HT-29 (cell line): ENCODE measurements around the gene GPATCH8. TPM values are rescaled to one million over a fixed set of nuclear protein-coding genes. Genes with fewer than 3 reads are reported as not detected.
A peak's percentile ranks its signal among the peaks of the same experiment; 100 is the strongest.
"Not testable (repeated sequence)": the region's sequence is repeated elsewhere in the genome, so short reads cannot be mapped to it uniquely, and the experiment has no call there.

ENCODE experiments used
- DNase-seq: peaks from one replicate; pipeline ENCODE4 v3.0.0-alpha.2; 2015; ENCODE audit warnings: low spot score
- total RNA-seq: library from RNA; depleted of rRNA; stranded (reverse); fragments of >200 nt; shearing (Covaris generic); gene quantifications from 2 replicates; pipeline ENCODE4 v1.2.3, GENCODE V29; 2014

The GPATCH8 gene
- total RNA-seq, 1 experiment from 2014 or later = 13.9 TPM

DNA sequence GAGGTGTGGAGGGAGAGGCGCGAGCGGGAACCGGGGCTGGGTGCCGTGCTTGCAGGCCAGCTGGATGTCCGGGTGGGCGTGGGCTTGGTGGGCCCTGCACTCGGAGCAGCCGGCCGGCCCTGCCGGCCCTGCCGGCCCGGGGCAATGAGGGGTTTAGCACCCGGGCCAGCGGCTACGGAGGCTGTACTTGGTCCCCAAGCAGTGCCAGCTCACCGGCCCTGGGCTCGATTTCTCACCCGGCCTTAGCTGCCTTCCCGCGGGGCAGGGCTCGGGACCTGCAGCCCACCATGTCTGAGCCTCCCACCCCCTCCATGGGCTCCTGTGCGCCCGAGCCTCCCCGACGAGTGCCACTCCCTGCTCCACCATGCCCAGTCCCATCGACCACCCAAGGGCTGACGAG, 24.7 kb upstream of the GPATCH8 start:
- DNase-seq = no peak

DNA sequence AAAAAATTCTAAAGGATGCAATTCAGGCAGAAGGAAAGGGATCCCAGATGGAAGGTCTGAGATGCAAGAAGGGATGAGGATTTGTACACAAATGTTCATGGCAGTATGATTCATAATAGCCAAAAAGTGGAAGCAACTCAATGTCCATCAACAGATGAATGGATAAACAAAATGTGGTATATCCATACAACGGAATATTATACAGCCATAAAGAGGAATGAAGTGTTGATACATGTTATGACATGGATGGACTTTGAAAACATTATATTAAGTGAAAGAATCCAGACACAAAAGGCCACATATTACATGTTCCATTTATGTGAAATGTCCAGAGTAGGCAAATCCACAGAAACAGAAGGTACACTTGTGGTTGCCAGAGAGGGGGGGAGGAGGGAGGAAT, 23.9 kb upstream of the GPATCH8 start:
- no peak for DNase-seq

DNA sequence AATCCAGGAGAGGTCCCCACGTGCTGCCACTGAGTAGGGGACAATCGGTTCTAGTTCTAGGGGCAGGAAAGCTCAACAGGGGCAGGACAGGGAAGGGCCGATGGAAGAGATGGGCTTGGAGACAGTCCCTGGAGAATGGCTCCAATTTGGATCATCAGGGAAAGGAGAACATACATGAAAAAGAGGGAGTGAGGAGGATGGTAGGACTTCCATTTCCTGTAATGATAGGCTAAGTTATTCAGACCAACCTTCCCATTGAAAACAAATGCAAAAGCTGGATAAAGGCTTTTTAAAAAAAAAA, 20.4 kb upstream of the GPATCH8 start:
- no peak for DNase-seq

- DNase-seq = peak; percentile 72
Observed at GRCh38 chr17:44522883-44523671, 19.9 kb upstream of the GPATCH8 start.

- DNase-seq = no peak
Observed at GRCh38 chr17:44518032-44518431, 14.8 kb upstream of the GPATCH8 start.

DNA sequence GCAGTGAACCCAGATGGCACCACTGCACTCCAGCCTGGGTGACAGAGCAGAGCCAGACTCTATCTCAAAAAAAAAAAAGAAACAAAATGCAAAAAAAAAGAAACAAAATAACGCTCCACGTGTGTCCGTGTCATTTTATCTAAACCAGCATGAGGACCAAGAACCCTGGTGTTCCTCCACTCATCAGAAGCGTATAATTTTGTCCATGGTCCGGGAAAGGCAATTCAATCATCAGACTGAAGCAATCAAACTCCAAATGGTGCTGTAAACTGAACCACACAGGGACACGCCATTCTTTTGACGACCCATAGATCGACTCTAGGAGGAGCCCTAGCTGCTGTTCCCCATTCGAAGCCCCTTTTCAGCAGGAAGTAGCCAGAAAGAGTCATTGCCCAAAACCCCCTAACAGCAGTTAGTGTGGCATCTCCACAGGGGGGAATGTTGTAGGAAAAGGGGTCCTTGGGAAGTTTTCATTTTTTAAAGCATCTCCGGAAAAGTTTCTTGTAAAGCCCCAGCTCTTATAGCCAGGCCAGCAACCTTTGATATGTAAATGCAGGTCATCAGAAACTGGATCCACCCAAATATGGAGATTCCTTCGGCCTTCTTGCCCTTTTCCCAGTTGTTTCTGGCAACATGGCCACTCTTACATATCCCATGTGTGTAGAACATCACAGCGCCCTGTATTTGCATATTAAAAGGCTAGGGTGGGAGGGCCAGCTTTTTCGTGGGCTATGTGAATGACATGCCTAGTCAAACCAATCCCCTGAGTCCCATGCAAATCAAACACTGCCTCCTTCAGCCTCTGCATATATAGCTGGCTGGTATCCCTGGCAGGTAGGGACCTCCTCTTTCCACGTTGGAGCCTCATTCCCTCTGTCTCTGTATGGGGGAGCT, 8.3 kb upstream of the GPATCH8 start:
- not testable (repeated sequence) for DNase-seq

DNA sequence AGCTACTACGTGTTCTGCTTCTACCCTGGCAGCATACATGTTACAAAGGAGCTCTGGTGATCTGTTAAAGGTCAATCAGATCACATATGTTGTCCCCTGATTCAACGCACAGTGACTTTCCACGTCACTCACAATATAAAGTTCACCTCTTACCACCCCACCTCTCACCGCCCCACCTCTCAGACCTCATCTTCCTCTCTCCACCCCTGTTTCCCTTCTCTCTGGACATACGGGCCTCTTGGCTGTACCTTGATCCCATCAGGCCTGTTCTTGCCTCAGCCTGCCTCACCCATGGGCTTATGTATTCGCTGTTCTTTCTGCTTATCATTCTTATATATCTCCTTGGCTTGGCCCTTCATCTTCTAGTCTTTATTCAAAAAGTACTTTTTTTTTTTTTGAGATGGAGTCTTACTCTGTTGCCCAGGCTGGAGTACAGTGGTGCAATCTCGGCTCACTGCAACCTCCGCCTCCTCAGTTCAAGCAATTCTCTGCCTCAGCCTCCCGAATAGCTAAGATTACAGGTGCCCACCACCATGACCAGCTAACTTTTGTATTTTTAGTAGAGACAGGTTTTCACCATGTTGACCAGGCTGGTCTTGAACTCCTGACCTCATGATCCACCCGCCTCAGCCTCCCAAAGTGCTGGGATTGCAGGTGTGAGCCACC, 3.9 kb upstream of the GPATCH8 start:
- not testable (repeated sequence) for DNase-seq

DNA sequence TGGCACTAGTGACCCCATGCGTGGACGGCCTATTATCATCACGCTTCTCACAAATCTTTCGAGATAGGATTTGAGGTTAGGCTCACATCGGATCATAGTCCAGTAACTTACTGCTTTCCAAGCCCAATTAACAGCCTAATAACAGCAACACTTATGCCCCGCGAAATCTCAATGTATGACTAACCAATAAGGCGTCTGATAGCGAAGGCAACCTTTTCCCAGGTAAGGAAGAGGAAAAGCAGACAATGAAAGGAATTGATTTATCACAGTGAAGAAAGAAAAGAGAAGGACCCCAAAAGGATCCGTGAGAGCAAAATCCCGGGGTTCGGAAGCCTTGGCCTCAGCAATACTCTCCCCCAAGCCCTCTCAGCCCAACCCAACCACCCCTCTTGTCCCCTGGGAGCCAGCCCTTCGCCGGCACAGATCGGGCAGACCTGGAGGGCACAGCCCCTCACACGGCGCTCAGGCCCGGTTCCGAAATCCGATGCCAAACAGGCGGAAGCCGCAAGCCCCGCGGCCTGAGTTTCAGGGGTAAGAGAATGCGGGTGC, 534 bp downstream of the GPATCH8 start:
- peak; percentile 63 for DNase-seq

DNA sequence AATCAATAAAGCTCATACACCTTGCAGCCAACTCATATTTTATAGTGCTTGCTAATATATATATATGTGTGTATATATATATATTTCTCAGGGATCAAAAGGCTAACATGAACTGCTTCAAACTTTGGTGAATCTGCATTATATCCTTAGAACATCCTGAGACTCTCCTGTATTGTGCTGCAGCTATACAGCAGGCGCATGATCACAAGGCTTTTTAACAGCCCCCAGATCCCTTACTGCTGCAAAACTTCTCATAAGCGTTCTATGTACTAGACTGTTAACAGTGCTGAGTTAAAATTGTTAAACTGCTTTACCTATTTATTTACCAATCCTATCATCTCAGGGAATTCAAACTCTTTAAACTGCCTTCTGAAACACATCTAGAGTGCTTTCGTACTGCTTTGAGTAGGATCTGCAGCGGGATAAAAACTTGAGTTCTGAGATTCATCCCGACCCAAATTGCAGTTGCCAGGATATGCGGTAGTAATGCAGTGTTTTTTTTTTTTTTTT, 1.3 kb downstream of the GPATCH8 start:
- DNase-seq = peak; percentile 43

- no peak for DNase-seq
Observed at GRCh38 chr17:44499722-44500121, 3.5 kb downstream of the GPATCH8 start.

- DNase-seq = no peak
Observed at GRCh38 chr17:44496815-44497214, 6.4 kb downstream of the GPATCH8 start.

DNA sequence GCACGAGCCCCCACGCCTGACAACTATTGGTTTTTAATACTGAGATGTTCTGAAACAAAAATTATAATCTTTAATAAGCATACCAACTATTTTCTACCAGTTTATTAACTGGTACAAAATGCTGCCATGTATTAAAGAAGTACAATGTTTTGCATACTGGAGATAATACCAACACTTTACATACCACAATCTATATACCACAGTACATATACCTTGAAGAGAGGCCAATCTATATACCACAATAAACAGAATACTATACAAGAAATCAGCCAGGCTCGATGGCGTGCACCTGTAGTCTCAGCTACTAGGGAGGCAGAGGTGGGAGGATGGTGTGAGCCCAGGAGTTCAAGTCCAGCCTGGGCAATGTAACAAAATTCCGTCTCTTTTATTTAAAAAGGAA, 9.9 kb downstream of the GPATCH8 start:
- DNase-seq = no peak

DNA sequence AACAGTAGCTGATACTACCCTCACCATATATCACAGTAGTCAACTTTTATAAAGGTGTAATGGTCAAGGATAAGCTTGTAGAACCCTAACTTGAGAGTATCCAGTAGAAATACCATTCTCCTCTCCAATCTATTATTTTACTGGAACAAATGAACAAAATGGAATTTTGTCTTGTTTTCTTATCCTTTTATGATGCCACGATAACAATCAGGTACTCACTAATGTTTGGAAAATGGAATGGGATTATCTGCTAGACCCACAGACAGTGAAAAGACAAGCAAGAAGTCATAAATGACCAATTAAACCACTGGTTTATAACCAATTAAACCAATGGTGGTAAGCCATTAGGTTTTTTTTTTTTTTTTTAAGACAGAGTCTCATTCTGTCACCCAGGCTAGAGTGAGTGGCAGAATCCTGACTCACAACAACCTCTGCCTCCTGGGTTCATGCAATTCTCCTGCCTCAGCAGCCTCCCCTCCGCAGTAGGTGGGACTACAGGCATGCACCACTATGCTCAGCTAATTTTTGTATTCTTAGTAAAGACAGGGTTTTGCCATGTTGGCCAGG, 10.4 kb downstream of the GPATCH8 start:
- DNase-seq = no peak

GRCh38 chr17:44489581-44489980, 13.6 kb downstream of the GPATCH8 start:
- DNase-seq = no peak

DNA sequence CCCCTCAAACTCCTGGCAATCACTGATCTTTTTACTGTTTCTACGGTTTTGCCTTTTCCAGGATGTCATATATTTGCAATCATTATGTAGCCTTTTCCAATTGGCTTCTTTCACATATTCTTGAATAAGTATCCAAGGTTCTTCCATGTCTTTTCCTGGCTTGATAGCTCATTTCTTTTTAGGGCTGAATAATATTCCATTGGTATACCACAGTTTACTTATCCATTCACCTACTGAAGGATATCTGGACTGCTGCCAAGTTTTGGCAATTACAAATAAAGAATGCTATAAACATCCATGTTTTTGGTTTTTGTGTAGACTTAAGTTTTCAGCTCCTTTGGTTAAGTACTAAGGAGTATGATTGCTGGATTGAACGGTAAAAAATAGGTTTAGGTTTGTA, 16.0 kb downstream of the GPATCH8 start:
- DNase-seq = peak; percentile 12

- DNase-seq = no peak
Observed at GRCh38 chr17:44473367-44473766, 29.8 kb downstream of the GPATCH8 start.

DNA sequence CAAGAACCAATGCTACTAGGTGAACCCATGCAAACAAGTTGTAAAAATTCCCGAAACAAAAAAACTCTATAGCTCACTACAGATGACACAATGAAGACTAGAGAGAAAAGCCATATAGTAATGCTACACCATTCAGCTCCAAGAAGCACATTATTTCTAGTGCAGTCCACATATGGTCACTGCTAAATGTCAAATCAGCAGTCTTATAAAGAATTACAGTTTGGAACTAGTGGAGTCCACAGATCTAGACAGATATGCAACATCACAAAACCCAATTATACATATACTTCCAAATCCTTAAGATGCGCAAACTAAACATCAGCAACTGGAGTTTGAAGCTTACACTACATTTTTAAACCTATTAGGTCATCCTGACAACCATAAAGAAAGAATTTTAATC, 33.5 kb downstream of the GPATCH8 start:
- no peak for DNase-seq

DNA sequence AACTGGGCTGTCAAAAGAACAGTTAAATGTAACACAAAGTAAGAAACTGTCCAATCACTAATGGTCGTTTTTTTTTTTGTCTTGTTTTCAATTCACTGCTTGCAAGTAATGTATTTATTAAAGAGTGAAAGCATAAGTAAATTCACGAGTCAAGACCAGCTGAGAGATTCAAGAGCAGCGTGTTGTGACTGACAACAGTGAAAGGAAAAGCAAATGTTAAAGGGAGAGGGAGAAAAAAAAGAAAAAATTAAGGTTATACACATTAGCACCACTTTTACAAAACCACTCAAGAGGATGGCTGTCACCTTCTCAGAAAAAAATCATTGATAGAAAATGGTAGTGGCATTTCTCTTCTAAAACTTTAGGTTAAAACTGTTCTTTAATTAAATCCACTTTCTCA, 36.1 kb downstream of the GPATCH8 start:
- no peak for DNase-seq

DNA sequence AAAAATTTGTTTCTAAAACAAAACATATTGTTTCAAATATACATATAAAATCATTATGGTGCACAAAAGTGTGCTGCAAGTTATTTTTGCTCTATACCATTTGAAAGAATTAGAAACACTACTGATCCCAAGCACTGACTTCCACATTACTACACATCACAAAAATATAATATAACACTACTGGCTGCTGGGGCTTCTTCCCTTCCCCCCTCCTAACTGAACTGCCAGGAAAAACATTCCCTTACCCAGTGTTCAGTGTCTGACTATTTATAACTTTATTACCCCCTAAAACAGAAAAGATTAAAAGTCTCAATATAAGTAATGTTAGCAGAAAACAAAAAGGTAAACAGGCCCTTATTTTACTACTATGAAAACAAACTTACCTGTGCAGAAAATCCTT, 36.9 kb downstream of the GPATCH8 start:
- DNase-seq = no peak

GRCh38 chr17:44465897-44466296, 37.3 kb downstream of the GPATCH8 start:
- no peak for DNase-seq

GRCh38 chr17:44465276-44465675, 37.9 kb downstream of the GPATCH8 start:
- no peak for DNase-seq

GRCh38 chr17:44464037-44464436, 39.2 kb downstream of the GPATCH8 start:
- no peak for DNase-seq
